Measurements from ENCODE around the gene NR1I2.

DNA sequence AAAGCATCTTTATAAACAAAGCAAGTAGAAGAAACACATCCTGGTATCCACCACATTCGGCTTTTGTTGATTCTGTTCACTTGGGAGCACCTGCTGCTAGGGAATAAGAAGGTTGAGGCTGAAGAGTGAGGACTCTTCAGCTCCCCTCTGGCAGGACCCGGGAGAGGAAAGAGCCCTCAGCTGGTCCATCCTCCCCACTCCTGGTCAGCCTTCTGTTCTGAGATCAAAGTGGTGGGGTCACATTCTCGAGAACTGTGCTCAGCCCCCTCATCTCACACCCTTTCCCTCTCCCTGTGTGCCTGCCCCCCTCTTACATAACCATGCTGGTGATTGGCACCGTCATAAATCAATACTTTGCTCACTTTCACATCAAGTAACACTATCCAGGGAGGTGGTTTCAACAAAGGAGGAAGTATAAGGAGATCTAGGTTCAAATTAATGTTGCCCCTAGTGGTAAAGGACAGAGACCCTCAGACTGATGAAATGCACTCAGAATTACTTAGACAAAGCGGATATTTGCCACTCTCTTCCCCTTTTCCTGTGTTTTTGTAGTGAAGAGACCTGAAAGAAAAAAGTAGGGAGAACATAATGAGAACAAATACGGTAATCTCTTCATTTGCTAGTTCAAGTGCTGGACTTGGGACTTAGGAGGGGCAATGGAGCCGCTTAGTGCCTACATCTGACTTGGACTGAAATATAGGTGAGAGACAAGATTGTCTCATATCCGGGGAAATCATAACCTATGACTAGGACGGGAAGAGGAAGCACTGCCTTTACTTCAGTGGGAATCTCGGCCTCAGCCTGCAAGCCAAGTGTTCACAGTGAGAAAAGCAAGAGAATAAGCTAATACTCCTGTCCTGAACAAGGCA, at the start of gene NR1I2:
- TF ChIP-seq, protein P1, sequence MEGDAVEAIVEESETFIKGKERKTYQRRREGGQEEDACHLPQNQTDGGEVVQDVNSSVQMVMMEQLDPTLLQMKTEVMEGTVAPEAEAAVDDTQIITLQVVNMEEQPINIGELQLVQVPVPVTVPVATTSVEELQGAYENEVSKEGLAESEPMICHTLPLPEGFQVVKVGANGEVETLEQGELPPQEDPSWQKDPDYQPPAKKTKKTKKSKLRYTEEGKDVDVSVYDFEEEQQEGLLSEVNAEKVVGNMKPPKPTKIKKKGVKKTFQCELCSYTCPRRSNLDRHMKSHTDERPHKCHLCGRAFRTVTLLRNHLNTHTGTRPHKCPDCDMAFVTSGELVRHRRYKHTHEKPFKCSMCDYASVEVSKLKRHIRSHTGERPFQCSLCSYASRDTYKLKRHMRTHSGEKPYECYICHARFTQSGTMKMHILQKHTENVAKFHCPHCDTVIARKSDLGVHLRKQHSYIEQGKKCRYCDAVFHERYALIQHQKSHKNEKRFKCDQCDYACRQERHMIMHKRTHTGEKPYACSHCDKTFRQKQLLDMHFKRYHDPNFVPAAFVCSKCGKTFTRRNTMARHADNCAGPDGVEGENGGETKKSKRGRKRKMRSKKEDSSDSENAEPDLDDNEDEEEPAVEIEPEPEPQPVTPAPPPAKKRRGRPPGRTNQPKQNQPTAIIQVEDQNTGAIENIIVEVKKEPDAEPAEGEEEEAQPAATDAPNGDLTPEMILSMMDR (conservative IDR thresholded peaks at IDR 0.05; ENCODE audit: low read length): peak; percentile 52
- no peak for TF ChIP-seq EZH2phosphoT487 (IDR thresholded peaks at IDR 0.05; ENCODE audit: borderline replicate concordance)
